HG03558 (cell line): ENCODE data around the gene SPATA2L.
A peak's percentile ranks its signal among the peaks of the same experiment; 100 is the strongest.
"Not testable (repeated sequence)": the region's sequence is repeated elsewhere in the genome, so short reads cannot be mapped to it uniquely, and the experiment has no call there.

Experiments
- ATAC-seq: cut with Tn5 transposase; IDR thresholded peaks from one replicate; pipeline ENCODE4 v1.9.1; 2021; ENCODE audit warnings: moderate number of reproducible peaks; ENCODE audit not compliant: unreplicated experiment; ENCODE audit errors: extremely low read depth

SPATA2L gene

DNA sequence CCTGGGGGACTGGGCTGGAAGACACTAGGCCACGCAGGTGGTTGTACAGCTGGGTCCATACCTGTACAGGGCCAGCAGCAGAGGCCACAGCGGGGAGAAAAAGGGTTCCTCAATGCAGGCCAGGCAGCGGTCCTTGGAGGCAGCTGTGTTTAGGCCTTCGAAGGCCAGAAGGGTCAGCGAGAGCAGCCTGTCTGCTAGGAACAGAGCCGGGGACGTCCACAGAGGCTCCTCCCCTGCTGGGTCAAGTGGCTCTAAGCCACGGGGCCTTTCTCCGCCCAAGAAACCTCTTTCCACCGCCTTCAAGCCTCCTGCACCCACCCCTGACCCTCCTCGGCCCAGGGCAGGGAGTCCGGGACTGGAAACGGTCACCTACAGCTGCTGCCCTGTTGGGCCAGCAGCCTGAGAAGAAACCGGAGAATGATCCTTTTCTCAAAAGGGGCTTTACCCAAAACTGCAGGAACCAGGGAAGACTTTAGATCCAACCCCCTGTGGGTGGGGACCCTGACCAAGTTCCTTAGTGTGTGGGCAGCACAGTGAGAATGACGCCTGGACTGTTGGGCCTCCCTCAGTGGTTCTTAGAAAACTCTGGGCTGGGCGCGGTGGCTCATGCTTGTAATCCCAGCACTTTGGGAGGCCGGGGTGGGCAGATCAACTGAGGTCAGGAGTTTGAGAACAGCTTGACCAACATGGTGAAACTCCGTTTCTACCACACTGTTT is 8.4 kb upstream of the SPATA2L start:
- ATAC-seq, result no peak

DNA sequence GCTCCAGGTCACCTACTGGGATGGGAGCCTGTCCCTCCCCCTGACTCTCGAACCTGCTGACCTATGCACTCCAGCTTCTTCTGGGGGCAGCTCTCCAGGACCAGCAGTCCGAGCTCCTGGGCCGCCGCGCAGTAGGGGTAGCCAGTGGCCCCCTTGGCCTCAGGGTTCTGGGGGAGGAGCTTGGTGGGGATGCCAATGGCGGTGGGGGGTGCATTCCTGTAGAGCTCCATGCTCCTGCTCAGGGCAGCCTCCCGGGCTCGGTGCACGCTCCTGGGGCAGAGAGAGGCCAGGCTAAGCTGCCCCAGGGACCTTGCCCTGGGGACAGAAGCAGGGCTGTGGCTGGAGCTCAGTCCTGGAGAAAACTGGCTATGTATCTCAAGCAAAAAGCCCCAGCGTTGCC is 7.7 kb upstream of the SPATA2L start:
- no peak for ATAC-seq

- no peak for ATAC-seq
Observed at GRCh38 chr16:89708481-89708931, 7.0 kb upstream of the SPATA2L start.

GRCh38 chr16:89707695-89708094 is 6.2 kb upstream of the SPATA2L start:
- no peak for ATAC-seq

- ATAC-seq, result no peak
Observed at GRCh38 chr16:89706518-89707260, 5.2 kb upstream of the SPATA2L start.

- no peak for ATAC-seq
Observed at GRCh38 chr16:89705006-89705405, 3.5 kb upstream of the SPATA2L start.

GRCh38 chr16:89704281-89704680 is 2.8 kb upstream of the SPATA2L start:
- ATAC-seq, result no peak

DNA sequence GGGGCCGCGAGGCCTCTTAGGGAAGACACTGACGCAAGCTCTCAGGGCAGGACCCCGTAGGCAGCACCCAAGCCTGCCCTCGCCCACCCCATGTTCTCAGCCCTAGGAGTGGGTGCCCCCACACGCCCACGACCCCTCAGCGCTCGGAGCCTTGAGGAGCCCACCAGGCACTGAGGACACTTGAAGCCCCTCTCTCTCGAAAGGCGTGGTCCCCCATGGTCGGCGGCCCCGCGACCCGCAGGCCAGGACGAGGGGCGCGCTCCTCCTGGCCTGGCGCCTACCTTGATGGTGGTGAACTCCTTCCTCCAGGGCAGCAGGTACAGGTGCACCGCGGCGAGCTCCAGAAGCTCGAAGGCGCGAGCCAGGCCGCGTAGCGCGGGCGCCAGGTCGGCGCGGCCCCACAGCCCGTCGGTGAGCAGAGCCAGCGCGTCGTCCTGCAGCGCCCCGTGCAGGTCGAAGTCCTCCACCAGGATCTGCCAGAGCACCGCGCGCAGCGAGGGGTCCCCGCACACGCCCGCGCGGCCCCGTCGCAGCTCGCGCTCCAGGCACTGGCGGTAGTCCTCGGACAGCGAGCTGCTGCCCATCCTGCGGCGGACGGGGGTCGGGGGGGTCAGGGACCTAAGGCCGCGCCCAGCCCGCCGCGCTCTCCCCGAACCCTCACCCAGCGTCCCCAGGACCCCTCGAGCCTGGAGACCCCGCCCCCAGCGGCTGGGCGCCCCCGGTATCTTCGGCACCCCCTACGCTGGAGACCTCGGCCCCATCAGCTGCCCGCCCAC is 668 bp downstream of the SPATA2L start:
- ATAC-seq, result no peak

GRCh38 chr16:89700100-89700648 is 1.3 kb downstream of the SPATA2L start:
- peak; percentile 30 for ATAC-seq

DNA sequence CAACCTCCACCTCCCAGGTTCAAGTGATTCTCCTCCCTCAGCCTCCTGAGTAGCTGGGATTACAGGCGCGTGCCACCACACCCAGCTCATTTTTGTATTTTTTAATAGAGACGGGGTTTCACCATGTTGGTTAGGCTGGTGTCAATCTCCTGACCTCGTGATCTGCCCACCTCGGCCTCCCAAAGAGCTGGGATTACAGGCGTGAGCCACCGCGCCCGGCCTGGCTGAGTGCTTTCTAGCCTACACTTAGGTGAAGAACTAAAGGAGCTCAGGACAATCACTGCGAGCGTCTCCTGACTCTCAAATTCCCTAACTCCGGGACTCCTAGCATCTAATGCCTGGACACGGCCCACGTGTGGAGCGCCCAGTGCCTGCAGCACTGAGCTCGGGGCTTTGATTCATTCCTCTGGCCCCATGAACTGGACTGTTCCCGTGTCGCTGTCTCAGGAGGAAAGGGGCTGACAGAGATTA is 1.8 kb downstream of the SPATA2L start:
- ATAC-seq, result not testable (repeated sequence)

- ATAC-seq, result not testable (repeated sequence)
Observed at GRCh38 chr16:89698717-89699116, 2.8 kb downstream of the SPATA2L start.

GRCh38 chr16:89697616-89698331 is 3.7 kb downstream of the SPATA2L start:
- no peak for ATAC-seq

DNA sequence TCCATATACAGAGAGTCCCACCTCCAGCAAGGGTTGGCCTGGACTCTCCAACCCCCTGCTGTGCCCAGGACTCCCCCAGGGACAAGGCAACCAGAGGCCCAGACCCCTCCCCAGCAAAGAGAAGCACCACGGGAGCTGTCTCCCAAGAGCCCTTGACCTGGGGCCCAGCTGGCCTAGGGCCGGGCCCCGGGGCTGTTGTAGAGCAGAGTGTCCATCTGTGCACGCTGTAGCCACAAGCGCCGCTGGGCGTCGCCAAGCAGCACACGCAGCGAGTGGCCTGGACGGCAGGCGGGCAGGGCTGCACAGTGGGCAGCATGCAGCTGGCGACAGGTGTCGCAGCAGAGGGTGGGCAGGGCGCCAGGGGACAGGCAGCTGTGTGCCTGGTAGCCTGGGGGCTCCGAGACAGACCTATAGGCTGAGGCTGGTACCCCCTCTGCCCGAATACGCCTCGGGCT is 4.3 kb downstream of the SPATA2L start:
- no peak for ATAC-seq

DNA sequence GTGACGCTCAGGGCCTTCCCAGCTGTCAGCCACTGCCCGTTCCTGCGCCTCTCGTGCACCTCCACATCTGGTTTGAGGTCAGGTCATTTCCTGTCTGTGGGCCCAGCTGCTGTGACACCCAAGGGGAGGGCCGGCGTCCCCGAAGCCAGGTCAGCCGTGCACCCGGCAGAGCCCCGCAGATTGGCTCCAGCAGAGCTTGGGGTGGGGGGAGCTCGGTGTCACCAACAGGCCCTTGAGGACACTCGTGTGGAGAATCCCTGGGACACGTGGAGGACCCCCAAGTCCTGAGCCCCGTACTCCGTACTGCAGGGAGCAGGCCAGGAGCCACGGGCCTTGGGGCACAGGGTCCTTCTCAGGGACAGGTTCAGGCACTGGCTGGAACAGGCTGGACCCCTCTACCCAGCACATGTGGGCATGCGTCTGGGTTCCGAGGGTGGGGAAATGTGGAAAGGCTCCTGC is 4.8 kb downstream of the SPATA2L start:
- ATAC-seq, result no peak

GRCh38 chr16:89695875-89696669 is 5.4 kb downstream of the SPATA2L start:
- ATAC-seq, result no peak

- ATAC-seq, result no peak
Observed at GRCh38 chr16:89695086-89695874, 6.2 kb downstream of the SPATA2L start.

DNA sequence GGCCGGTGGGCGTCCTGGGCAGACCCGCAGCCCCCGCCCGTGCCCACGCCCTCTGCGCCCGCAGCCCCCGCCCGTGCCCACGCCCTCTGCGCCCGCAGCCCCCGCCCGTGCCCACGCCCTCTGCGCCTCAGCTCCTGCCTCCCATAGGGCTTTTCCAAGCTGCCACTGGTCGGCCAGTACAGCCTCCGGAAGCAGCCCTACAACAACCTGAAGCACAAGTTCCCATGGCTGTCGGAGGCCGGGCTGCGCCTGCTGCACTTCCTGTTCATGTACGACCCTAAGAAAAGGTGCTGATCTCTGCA is 6.8 kb downstream of the SPATA2L start:
- not testable (repeated sequence) for ATAC-seq
